DOHH2 (cell line): ENCODE results near the gene HOXD9.

ENCODE experiments used
- H3F3A ChIP-seq: fragments of 200-600 bp; sonication (generic), shearing (Covaris generic); 2 replicates; pipeline ENCODE4 v1.6.0; 2016; ENCODE audit warnings: antibody characterized with exemption, mild to moderate bottlenecking; ENCODE audit not compliant: control insufficient read depth, insufficient read depth
- H3K27ac ChIP-seq: fragments of 200-600 bp; sonication (generic); 2 replicates; pipeline ENCODE4 v1.5.1; 2014; ENCODE audit warnings: low read depth, mild to moderate bottlenecking, low read length, moderate library complexity
- H3K27me3 ChIP-seq: fragments of 200-600 bp; sonication (generic); 2 replicates; pipeline ENCODE4 v1.6.1; 2014; ENCODE audit warnings: mild to moderate bottlenecking, low read length, mixed read lengths; ENCODE audit not compliant: control insufficient read depth
- H3K36me3 ChIP-seq: fragments of 200-600 bp; sonication (generic); 2 replicates; pipeline ENCODE4 v1.6.1; 2014; ENCODE audit warnings: mild to moderate bottlenecking, low read length, moderate library complexity, mixed read lengths; ENCODE audit not compliant: control insufficient read depth
- H3K4me1 ChIP-seq: fragments of 200-600 bp; sonication (generic); 2 replicates; pipeline ENCODE4 v1.6.1; 2014; ENCODE audit warnings: mild to moderate bottlenecking, low read length, mixed read lengths; ENCODE audit not compliant: control insufficient read depth
- H3K4me2 ChIP-seq: fragments of 200-600 bp; sonication (generic); 2 replicates; pipeline ENCODE4 v1.6.0; 2014; ENCODE audit warnings: mild to moderate bottlenecking, low read length, moderate library complexity
- H3K4me3 ChIP-seq: fragments of 200-600 bp; sonication (generic); 2 replicates; pipeline ENCODE4 v1.5.1; 2014; ENCODE audit warnings: mild to moderate bottlenecking, low read length, mixed read lengths
- H3K79me2 ChIP-seq: fragments of 200-600 bp; sonication (generic); 2 replicates; pipeline ENCODE4 v1.6.1; 2014; ENCODE audit warnings: mild to moderate bottlenecking, low read length, mixed read lengths; ENCODE audit not compliant: control insufficient read depth
- H3K9me2 ChIP-seq: fragments of 200-600 bp; sonication (generic); replicated peaks from 2 replicates; pipeline ENCODE4 v1.6.1; 2014; ENCODE audit warnings: mild to moderate bottlenecking, low read length, mixed read lengths; ENCODE audit not compliant: control insufficient read depth
- H3K9me3 ChIP-seq: fragments of 200-600 bp; sonication (generic); 2 replicates; pipeline ENCODE4 v1.6.1; 2014; ENCODE audit warnings: antibody characterized with exemption, low read length, mixed read lengths; ENCODE audit not compliant: control insufficient read depth, insufficient read depth
- H4K20me1 ChIP-seq: fragments of 200-600 bp; sonication (generic); 2 replicates; pipeline ENCODE4 v1.6.0; 2014; ENCODE audit warnings: low read depth, mild to moderate bottlenecking, antibody characterized with exemption, low read length, moderate library complexity; ENCODE audit not compliant: control insufficient read depth, insufficient read depth
- CTCF ChIP-seq: fragments of 200-600 bp; sonication (generic); IDR thresholded peaks from one replicate; pipeline ENCODE4 v1.5.1; 2014; ENCODE audit warnings: antibody characterized with exemption, mild to moderate bottlenecking, low read depth, low read length; ENCODE audit not compliant: poor library complexity, severe bottlenecking
- EZH2phosphoT487 ChIP-seq: fragments of 200-600 bp; sonication (generic); IDR thresholded peaks from 2 replicates; pipeline ENCODE4 v1.6.1; 2017; ENCODE audit warnings: borderline replicate concordance, mild to moderate bottlenecking, antibody characterized with exemption, low read length, moderate library complexity, mixed read lengths

The HOXD9 gene

GRCh38 chr2:176133389-176133788, 10.9 kb downstream of the HOXD9 start:
- no peaks in the 10 kb centered on the region for H3K9me3 ChIP-seq
- H3K9me2 ChIP-seq, result no peaks in the 10 kb centered on the region
- no peak overlapping the region for H3K4me3 ChIP-seq
- no peak overlapping the region for H3K27ac ChIP-seq
- no peaks in the 10 kb centered on the region for H3K79me2 ChIP-seq
- H3K4me2 ChIP-seq, result no peak overlapping the region
- peaks cover 8% of the 10 kb centered on the region; the same call in 1 of the 2 replicates for H3K27me3 ChIP-seq
- H3K36me3 ChIP-seq, result no peaks in the 10 kb centered on the region
- no peak for TF ChIP-seq CTCF
- H4K20me1 ChIP-seq, result no peaks in the 10 kb centered on the region
- no peaks in the 10 kb centered on the region for H3K4me1 ChIP-seq
- H3F3A ChIP-seq, result no peaks in the 10 kb centered on the region

GRCh38 chr2:176134035-176134434, 11.5 kb downstream of the HOXD9 start:
- no peak overlapping the region for H3K4me3 ChIP-seq
- no peaks in the 10 kb centered on the region for H4K20me1 ChIP-seq
- H3K27ac ChIP-seq, result no peak overlapping the region
- H3K4me1 ChIP-seq, result no peaks in the 10 kb centered on the region
- H3F3A ChIP-seq, result no peaks in the 10 kb centered on the region
- H3K9me2 ChIP-seq, result no peaks in the 10 kb centered on the region
- TF ChIP-seq EZH2phosphoT487 (no peak), CTCF (no peak)
- H3K36me3 ChIP-seq, result no peaks in the 10 kb centered on the region
- H3K27me3 ChIP-seq, result peaks cover 8% of the 10 kb centered on the region; the same call in 1 of the 2 replicates
- H3K79me2 ChIP-seq, result no peaks in the 10 kb centered on the region
- no peak overlapping the region for H3K4me2 ChIP-seq
- no peaks in the 10 kb centered on the region for H3K9me3 ChIP-seq

GRCh38 chr2:176135035-176135440, 12.5 kb downstream of the HOXD9 start:
- Histone ChIP-seq H3K4me3 (no peak overlapping the region), H3F3A (no peaks in the 10 kb centered on the region), H3K27ac (no peak overlapping the region), H3K9me2 (no peaks in the 10 kb centered on the region), H3K36me3 (no peaks in the 10 kb centered on the region), H3K4me1 (no peaks in the 10 kb centered on the region), H3K79me2 (no peaks in the 10 kb centered on the region), H3K27me3 (peaks cover 8% of the 10 kb centered on the region; the same call in 1 of the 2 replicates), H3K4me2 (no peak overlapping the region), H4K20me1 (no peaks in the 10 kb centered on the region), H3K9me3 (no peaks in the 10 kb centered on the region)
- no peak for TF ChIP-seq CTCF
- TF ChIP-seq EZH2phosphoT487, result no peak
